D341Med (cell line): ENCODE results near the gene TMEM52B.

ENCODE experiments used
- DNase-seq: peaks from one replicate; pipeline ENCODE4 v3.0.0; 2012; ENCODE audit warnings: low spot score

The TMEM52B gene

DNA sequence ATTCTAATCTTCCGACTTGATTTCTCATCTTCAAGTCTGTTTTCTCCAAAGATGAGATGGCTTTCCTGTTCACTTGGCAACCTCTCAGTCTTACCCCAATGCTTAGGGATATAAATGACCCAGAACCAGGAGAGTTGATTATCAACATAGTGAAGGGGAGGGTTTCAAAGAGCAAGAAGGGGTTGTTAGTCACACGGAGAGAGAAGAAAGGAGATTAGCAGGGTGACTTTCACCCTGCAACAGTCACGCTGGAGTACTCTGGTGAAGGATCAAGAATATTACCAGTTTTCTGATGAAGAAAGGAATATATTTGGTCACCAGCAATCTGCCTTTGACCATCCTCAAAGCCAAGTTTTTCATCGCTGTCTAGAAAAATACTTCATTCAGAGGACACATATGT, at the start of gene TMEM52B:
TSS of gene TMEM52B (plus strand) at position 212 of the 400 bp plus-strand sequence. CDS start 543 bp downstream, outside the sequence.
- DNase-seq: no peak

DNA sequence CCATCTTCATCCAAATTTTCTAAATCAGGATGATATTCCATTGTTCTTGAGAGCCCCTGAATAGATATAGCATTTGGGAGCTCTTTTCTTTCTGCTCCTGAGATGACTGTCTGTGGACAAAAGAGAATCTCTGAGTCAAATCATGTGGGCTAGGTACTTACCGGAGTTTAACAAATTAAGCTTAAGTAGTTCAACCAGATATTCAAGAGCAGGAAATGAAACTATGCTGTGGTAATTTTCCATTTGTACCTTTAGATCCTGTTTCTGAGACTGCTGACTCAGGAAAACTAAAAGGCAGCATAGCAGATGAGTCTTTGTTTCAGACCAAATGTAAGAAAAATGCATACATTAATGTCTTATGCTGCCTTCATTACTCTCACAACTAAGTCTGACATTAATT, 48.8 kb upstream of the TMEM52B start, which contains the start of gene CLEC7A:
TSS of gene CLEC7A (minus strand) at position 158 of the 400 bp plus-strand sequence. CDS start at position 41, 117 bp downstream.
- no peak for DNase-seq

DNA sequence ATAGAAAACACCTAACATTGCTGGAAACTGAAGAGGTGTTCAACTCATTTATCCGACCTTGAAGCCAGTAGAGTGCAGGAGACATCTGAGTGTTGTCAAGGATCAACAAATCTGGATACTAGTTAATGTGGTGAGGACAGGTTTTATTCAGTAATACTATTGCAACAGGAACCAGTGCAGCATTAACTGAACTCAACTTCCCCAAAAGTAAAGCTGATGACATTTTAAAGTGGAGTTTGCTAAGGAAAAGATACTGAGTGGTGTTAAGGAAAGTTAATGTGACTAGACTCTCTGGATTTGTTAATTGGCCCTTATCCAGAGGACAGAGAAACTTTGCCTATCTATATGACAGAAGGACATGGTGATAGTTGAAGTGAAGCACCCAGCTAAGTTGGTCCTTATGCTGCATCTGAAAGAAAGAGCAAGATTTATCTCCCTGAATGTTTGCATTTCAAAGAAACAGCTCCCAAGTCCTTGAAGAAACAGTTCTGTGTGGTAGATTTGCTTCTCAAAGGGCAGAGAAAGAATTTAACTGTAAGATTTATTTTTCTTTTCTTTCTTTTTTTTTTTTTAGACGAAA, 47.6 kb upstream of the TMEM52B start:
- DNase-seq: no peak

DNA sequence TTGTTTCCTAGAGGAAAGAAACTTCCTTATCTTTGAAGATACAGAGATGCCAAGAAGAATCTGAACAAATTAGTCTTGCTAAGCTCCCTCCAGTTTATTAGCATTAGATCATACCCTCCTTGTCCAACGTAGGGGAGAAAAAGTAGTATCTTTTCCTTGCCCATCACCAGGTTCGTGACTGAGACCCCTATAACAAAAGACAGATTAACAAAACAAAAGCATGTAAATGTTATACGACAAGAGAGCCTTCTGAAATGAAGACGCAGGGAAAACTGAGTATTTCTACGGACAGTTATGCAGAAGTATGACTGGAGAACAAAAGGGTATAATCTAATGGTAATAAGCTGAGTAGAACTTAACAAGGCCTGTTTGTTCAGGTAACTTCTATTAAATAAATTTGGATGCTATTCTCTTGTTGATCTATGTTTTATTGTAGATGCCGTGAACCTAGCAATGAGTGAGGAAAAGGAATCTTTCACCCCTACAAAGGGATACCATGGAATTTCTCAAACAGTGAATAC, 45.9 kb upstream of the TMEM52B start:
- no peak for DNase-seq

DNA sequence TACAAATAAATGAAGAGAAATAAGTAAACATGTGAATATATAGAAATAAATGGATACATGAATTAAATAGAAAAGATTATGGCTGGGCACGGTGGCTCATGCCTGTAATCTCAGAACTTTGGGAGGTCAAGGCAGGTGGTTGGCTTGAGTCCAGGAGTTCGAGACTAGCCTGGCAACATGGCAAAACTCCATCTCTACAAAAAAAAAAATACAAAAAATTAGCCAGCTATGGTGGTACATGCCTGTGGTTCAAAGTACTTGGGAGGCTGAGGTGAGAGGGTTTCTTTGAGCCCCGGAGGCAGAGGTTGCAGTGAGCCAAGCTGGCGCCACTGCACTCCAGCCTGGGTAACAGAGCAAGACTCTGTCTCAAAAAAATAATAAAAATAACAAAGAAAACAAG, 43.7 kb upstream of the TMEM52B start:
- DNase-seq: no peak

DNA sequence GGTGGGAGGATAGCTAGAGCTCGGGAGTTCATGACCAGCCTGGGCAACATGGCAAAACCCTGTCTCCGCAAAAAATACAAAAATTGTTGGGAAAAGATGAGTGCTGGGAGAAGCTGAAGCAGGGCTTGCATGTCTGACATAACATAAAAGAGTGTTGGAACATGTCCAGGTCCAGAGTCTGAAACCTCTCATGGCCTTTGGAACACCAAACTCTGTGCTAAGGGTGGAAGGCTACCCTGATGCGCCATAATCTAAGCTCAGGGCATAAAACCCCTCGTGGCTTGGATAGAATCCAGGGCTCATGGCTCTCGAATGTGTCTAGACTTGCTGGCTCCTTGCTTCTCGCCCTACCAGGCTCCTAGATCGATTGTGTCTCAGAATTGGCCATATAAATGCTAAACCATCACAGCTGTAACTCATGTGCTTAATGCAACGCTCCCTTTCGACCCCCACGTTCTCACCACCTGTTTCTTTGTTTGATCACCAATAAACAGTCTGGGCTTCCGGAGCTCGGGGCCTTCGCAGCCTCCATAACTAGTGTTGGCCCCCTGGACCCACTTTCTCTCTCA, 42.1 kb upstream of the TMEM52B start:
- no peak for DNase-seq

DNA sequence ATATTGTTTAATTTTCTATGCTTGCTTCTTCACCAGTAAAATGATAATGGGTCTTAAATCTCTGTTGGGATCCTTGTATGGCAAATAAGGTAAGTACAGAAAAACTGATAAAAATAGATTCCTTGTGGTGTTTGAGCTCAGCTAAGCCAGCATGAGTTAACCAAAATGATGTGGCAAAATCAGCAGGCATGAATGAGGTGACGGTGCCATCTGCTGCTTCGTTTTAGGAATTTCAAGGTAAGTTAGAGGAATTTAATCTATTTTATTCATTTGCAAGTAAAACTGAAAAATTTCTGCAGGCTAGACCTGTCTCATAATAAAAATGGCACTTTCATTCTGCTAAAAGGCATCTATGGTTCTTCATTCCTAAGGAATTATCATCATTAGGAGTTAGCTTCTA, 38.8 kb upstream of the TMEM52B start:
- peak; percentile 41 for DNase-seq

DNA sequence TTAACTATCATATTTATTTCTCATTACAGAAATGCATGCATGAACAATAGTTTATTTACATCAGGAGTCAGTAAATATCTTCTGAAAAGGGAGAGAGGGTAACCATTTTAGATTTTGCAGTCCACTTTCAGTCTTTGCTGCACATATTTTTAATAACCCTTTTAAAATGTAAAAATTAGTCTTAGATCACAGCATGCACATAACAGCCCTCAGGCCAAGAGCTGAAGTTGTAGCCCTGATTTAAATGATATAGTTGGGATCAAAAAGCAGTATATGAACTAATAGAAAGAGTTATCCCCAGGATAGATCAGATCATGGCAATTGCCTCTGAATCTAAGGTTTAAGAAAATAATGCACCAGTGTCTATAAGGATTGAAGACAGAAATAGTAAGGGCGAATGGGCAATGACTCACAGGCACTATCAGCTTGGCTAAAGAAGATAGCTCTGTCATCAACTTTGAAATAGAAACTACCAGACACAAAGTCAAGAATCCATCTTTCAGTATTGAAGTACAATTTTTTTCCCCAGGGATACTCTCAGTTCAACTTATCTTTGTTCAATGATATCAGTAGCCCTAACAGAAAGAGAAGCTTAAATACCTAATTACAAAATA, 35.7 kb upstream of the TMEM52B start:
- DNase-seq: no peak

DNA sequence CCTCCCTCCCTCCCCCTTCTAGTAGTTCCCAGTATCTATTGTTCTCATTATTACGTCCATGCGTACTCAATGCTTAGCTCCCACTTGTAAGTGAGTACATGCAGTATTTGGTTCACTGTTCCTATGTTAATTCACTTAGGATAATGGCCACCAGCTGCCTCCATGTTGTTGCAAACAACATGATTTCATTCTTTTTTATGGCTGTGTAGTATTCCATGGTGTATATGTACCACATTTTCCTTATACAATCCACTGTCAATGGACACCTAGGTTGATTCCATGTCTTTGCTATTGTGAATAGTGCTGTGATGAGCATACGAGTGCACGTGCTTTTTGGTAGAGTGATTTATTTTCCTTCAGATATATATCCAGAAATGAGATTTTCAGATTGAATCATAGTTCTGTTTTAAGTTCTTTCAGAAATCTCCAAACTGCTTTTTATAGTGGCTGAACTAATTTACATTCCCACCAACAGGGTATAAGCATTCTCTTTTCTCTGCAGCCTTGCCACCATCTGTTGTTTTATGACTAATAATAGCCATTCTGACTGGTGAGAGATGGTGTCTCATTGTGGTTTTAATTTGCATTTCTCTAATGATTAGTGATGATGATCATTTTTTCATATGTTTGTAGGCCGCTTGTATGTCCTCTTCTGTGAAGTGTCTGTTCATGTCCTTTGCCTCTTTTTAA, 31.0 kb upstream of the TMEM52B start:
- no peak for DNase-seq

DNA sequence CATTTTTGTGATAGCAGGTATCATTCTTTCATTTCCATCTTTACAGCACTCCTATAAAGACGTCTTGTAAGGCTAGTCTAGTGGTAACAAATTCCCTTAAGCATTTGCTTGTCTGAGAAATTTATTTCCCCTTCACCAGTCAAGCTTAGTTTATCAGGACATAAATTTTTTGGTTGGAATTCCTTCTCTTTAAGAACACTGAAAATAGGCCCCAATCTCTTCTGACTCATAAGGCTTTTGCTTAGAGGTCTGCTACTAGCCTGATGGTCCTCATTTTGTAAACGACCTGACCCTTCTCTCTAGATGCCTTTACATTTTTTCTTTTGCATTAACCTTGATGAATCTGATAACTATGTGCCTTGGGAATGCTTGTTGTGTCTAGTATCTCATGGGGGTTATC, 27.2 kb upstream of the TMEM52B start:
- DNase-seq: no peak

DNA sequence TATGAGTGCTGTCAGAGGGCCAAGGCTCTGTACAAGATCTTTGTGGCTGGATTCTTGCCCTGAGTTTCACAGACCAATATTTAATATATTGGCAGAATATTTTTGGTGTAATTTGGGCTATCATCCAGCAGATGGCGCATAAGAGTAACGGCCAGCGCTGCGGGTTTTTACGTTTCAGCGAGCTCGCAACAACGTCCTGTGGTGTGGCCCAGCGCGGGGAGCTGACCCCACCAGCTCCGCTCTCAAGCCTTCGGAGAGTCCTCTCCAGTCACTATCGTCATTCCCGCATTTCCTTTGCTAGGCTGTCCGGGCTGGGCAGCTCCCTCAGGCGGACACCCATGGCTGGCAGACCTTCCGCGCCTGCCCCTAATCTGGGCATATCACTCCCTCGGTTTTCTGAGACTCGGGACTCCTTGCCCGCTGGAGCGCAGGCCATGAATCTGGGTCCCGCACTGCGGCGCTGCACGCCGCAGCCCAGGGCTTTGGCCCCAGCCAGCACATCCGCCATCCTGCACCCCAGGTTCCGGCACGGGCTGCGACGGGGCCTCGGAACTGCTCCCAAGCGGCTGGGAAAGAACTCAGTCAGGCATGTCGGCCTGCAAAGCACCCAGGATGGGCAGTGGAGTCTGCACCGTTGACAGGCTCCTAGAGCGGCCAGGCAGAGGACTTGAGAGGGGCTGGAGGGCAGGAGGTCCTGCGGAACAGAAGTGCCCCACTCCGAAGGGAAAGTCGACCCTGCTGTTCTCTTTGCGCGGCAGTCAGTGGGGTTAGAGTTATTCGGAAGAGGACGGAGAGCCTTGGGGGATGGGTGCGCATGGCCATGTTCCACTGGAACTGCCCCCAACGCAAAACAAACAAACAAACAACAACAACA, 25.3 kb upstream of the TMEM52B start:
- peak; percentile 79 for DNase-seq

DNA sequence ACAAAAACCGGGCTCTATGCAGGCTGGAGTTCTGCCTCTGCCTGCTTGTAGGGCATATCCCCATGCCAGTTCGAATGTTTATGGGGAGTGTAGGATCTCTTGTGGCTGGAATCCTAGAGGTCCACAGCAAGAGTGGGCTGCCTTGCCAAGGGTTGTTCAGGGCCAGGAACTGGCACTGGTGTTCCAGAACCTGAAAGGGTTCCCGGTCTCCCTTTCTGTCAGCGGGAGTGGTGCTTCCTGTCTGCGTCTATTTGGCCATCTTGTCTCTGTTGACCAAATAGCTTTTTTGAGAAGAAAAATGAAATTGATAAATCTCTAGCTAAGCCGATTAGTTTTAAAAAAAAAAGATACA, 24.7 kb upstream of the TMEM52B start:
- DNase-seq: peak; percentile 17

DNA sequence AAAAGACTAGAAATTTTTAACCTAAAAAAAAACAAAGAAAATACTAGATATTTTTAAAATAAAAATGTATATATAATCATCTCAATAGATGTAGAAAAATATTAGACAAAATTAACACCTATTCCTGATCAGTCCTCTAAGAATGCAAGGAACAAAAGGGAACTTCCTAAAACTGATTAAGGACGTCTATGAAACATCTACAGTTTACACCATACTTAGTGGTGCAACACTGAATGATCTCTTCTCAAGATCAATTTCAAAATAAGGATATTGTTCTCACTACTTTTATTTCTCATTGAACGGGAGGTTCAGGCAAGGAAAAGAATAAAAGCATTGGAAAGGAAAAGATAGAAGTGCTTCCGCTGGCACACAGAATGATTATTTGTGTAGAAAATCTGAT, 22.9 kb upstream of the TMEM52B start:
- no peak for DNase-seq

DNA sequence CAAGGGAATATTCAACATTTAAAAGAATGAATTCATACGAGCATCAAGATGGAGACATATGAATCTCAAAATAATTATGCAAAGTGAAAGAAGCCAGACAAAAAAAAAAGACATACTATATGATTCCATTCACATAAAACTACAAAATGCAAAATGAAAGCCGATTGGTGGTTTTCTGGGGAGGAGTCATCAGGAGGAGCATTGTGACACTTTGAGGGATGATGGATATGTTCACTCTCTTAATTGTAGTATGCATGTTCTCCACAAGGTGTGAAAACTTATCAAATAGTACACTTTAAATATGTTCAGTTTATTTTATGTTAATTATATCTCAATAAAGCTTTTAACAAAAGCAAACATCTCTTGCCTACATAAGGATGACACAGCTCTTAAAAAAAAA, 20.4 kb upstream of the TMEM52B start:
- no peak for DNase-seq

DNA sequence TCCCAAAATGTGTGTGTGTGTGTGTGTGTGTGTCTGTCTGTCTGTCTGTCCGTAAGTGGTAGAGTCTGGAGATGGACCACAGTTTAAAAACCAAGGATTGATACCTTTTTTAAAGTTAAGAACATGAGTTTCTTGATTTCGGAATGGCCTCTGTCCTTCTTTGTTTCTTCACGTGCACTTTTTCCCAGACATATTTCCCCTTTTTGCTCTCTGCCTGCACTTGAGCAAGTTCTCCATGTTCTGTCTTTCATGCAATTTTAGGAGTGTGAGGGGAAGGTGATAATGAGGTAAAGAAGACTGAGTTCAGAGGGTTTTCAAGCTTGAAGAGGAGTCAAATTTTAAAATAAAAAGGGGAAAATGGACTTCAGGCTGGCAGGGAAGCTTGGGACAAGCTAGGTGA, 19.6 kb upstream of the TMEM52B start:
- DNase-seq: no peak

DNA sequence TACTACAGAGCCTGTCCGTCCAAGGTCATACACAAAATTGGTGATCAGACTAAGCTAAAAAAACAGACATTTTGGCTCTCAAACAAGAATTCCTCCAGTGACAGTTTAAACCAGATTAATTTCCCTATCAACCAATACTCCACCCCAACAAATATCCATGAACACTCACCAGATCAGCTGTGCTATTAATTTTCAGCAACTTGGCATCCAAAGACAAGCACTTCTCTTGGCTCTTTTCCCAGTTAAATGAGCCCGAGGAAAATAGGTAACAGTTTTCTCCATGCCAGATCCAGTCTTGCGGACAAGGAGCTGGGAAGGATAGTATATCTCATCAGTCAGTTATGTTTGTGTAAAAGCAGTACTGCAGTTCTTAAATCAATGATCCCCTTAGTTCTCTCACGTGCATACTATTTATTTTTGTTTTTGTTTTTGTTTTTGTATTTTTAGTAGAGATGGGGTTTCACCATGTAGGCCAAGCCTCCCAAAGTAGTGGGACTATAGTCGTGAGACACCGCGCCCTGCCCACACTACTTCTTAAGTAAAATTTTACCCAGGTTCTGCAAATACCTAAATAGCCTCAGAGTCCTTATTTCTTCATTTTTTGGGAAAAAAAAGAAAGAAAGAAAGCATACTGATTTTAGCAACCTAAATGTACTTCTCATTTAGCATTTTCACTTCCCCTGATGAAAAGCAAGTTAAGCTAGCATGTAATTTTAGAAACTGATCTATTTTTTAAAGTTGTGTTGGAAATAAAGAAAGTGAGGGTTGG, 18.0 kb upstream of the TMEM52B start:
- DNase-seq: no peak

DNA sequence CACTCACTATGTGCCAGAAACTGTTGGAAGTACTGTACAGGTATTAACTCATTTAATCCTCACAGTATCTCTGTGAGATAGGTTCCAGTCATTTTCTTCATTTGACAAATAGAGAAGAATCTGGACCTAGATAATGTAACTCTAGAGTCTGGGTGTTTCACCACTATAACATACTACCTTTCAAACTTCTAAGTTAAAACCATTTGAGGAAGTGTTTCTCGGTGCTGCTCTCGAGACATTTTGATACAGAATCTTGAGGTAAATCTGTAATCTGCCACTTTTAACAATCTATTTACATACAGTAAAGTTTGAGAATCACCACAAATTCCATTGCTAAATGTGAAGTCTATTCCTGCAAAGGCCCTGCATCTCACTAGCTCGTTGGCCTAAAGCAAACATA, 15.7 kb upstream of the TMEM52B start:
- no peak for DNase-seq

DNA sequence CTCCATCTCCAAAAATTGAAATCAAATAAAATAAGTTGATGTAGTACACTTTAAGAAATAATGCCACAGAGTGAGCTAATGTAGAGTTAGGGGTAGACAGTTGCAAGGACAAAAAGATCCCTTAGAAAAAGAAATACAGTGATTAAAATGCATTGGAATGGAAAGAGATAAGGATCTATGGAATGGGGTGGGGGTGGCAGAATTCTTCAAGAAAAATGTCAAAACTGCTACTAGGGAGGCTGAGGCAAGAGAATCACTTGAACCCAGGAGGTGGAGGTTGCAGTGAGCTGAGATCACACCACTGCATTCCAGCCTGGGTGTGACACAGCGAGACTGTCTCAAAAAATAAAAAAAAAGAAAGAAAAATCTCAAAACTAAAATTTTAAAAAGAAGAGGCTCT, 13.4 kb upstream of the TMEM52B start:
- no peak for DNase-seq

DNA sequence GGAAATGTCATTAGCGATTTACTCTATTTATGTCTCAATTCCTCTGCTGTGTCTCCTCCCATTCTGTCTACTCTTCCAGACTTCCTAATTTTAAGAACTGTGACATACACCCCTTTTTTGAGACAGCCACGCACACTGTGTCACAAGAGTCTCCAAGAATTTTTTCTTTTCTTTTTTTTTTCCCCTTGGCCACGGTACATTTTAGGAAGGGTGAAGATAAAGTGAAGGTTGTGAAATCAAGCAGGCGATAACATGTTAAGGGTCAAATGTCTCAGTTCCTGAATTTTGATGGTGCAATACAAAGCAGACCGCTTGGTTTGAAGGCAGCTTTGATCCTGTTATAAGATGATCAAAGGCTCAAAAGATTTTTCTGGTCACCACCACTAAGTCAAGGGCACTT, 11.2 kb upstream of the TMEM52B start:
- no peak for DNase-seq

DNA sequence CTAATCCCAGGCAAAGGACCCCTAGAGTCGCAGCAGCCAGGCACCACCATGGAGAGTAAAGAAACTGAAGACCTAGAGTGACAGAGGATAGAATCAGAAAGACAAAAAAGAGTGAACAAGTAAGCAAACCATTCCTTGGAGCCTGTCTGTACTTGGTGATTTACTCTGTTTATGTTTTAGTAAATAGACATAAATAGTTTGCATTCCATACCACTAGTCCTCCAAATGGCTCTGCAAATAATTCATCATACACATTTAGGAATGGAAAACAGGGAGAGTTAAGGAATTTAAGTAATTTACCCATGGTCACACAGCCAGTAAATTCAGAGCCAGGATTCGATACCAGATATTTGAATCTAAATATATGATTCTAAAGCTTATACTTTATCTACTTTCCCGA, 9.7 kb upstream of the TMEM52B start:
- no peak for DNase-seq

DNA sequence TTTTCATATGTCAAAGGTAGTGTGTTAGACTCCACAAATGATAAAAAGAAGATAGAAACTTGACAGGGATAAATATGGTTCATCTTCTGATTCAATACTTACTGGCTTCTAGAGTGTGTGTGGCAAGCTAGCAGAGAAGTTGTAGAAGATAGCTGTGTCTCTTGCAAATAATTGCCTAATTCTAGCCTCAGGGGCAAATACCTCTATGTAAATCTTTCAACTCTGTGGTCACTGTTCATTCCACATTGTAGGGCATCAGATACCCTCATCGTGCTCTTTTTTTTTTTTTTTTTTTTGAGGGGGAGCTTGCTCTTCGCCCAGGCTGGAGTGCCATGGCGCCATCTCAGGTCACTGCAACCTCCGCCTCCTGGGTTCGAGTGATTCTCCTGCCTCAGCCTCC, 8.6 kb upstream of the TMEM52B start:
- DNase-seq: no peak
